GM19395 (cell line): Measurements from ENCODE around the gene PSPH.
"Not testable (repeated sequence)": the region's sequence is repeated elsewhere in the genome, so short reads cannot be mapped to it uniquely, and the experiment has no call there.

Experiments
- ATAC-seq: cut with Tn5 transposase; IDR thresholded peaks from one replicate; pipeline ENCODE4 v1.9.1; 2021; ENCODE audit warnings: mild to moderate bottlenecking, moderate library complexity; ENCODE audit not compliant: unreplicated experiment

The PSPH gene

GRCh38 chr7:56051339-56052191 lies at the start of gene PSPH, which contains the start of gene CCT6A:
Gene PSPH, minus strand, starts transcription at chr7:56051444. Its CDS starts 30,232 bp downstream, at chr7:56021212.
Gene CCT6A, plus strand, starts transcription at chr7:56051765. Its CDS starts 84 bp downstream, at chr7:56051849.
- ATAC-seq: peak; percentile 96

GRCh38 chr7:56099653-56100052 lies 48.4 kb upstream of the PSPH start:
- no peak for ATAC-seq

GRCh38 chr7:56098187-56099008 lies 47.2 kb upstream of the PSPH start:
- not testable (repeated sequence) for ATAC-seq

GRCh38 chr7:56097700-56098099 lies 46.5 kb upstream of the PSPH start:
- ATAC-seq: no peak

- no peak for ATAC-seq
Observed at GRCh38 chr7:56092789-56093531, 41.7 kb upstream of the PSPH start, which contains the start of gene PHKG1. Gene PHKG1, minus strand, starts transcription at chr7:56092952. Its CDS starts 4,011 bp downstream, at chr7:56088941.

- ATAC-seq: not testable (repeated sequence)
Observed at GRCh38 chr7:56092388-56092787, 41.1 kb upstream of the PSPH start.

GRCh38 chr7:56091591-56091990 lies 40.3 kb upstream of the PSPH start:
- no peak for ATAC-seq

GRCh38 chr7:56087445-56087844 lies 36.2 kb upstream of the PSPH start:
- ATAC-seq: no peak

- no peak for ATAC-seq
Observed at GRCh38 chr7:56086761-56087160, 35.5 kb upstream of the PSPH start.

GRCh38 chr7:56083150-56083785 lies 32.0 kb upstream of the PSPH start:
- ATAC-seq: no peak

GRCh38 chr7:56081626-56082340 lies 30.5 kb upstream of the PSPH start:
- no peak for ATAC-seq

GRCh38 chr7:56080726-56081435 lies 29.6 kb upstream of the PSPH start:
- not testable (repeated sequence) for ATAC-seq

- ATAC-seq: no peak
Observed at GRCh38 chr7:56079450-56080185, 28.4 kb upstream of the PSPH start.

- ATAC-seq: no peak
Observed at GRCh38 chr7:56078196-56078595, 27.0 kb upstream of the PSPH start.

- no peak for ATAC-seq
Observed at GRCh38 chr7:56077681-56078080, 26.4 kb upstream of the PSPH start.

- peak; percentile 92 for ATAC-seq
Observed at GRCh38 chr7:56074371-56074791, 23.1 kb upstream of the PSPH start.

GRCh38 chr7:56066376-56066775 lies 15.1 kb upstream of the PSPH start:
- ATAC-seq: not testable (repeated sequence)

GRCh38 chr7:56063882-56064625 lies 12.8 kb upstream of the PSPH start, which contains the start of gene SUMF2:
Gene SUMF2, plus strand, starts transcription at chr7:56064286. Its CDS starts 26 bp downstream, at chr7:56064312.
- ATAC-seq: peak; percentile 85
